ENCODE data around the gene ALB. TPM values are rescaled to one million over a fixed set of nuclear protein-coding genes. Genes with fewer than 3 reads are reported as not detected.

ALB gene
- total and polyA plus RNA-seq, 2 donors (not counting 1 experiment from before 2014, with no cell fraction given), result 0.24 TPM; not detected in 1

GRCh38 chr4:73409012-73409862 is 5.2 kb downstream of the ALB start:
- Histone ChIP-seq H4K20me1 (ENCODE audit: control insufficient read depth, insufficient read depth, low read length, poor library complexity, severe bottlenecking) (no peaks in the 10 kb centered on the region), H3K9me3 (ENCODE audit: control extremely low read depth in 1 of 3, control insufficient read depth in 2 of 3, insufficient read depth in 1 of 3, low read length in 2 of 3) (no peaks in the 10 kb centered on the region), H3K4me1 (ENCODE audit: control insufficient read depth in 2 of 2, insufficient read depth in 2 of 2, low read length in 2 of 2) (no peaks in the 10 kb centered on the region), H3K27me3 (replicated peaks in 1 of 4; ENCODE audit: control extremely low read depth in 1 of 4, control insufficient read depth in 3 of 4, insufficient read depth in 4 of 4, low read length in 3 of 4) (no peaks in the 10 kb centered on the region), H3K79me2 (ENCODE audit: control insufficient read depth, insufficient read depth, low read length) (no peaks in the 10 kb centered on the region), H3K4me2 (replicated peaks; ENCODE audit: low read depth, low read length, poor library complexity, severe bottlenecking) (no peak overlapping the region), H3K9ac (ENCODE audit: low read length) (no peak overlapping the region), H3K27ac (ENCODE audit: low read length in 2 of 2) (no peak overlapping the region), H3K4me3 (ENCODE audit: control extremely low read depth in 1 of 5, extremely low read depth in 1 of 5, insufficient read depth in 1 of 5, low read depth in 2 of 5, low read length in 4 of 5) (no peak overlapping the region), H2AFZ (ENCODE audit: insufficient read depth, low read depth, low read length, poor library complexity, severe bottlenecking) (no peak overlapping the region), H3K36me3 (replicated peaks in 1 of 2; ENCODE audit: control extremely low read depth in 1 of 2, control insufficient read depth in 1 of 2, extremely low read depth in 1 of 2, insufficient read depth in 2 of 2, low read length in 1 of 2) (no peaks in the 10 kb centered on the region)
- no peak for TF ChIP-seq EZH2 (IDR thresholded peaks at IDR 0.05; ENCODE audit: borderline replicate concordance, insufficient read depth, low read depth, low read length, poor library complexity, severe bottlenecking)
- TF ChIP-seq, protein P1, sequence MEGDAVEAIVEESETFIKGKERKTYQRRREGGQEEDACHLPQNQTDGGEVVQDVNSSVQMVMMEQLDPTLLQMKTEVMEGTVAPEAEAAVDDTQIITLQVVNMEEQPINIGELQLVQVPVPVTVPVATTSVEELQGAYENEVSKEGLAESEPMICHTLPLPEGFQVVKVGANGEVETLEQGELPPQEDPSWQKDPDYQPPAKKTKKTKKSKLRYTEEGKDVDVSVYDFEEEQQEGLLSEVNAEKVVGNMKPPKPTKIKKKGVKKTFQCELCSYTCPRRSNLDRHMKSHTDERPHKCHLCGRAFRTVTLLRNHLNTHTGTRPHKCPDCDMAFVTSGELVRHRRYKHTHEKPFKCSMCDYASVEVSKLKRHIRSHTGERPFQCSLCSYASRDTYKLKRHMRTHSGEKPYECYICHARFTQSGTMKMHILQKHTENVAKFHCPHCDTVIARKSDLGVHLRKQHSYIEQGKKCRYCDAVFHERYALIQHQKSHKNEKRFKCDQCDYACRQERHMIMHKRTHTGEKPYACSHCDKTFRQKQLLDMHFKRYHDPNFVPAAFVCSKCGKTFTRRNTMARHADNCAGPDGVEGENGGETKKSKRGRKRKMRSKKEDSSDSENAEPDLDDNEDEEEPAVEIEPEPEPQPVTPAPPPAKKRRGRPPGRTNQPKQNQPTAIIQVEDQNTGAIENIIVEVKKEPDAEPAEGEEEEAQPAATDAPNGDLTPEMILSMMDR (IDR thresholded peaks at IDR 0.05), result no peak
- no peak for ATAC-seq (ENCODE audit: low read depth)
- no peak overlapping the region for H3K4me3 Mint-ChIP-seq
- ChIA-PET CTCF (no interaction called here), POLR2A (no interaction called here)
- H3K4me1 Mint-ChIP-seq, result no peaks in the 10 kb centered on the region
- peaks cover 3% of the 10 kb centered on the region for H3K27me3 Mint-ChIP-seq
- no peak overlapping the region for H3K27ac Mint-ChIP-seq
- 100% methylated on average over 1 of the region's 6 CpGs for WGBS (ENCODE audit: insufficient coverage)
- no peak for DNase-seq
- intact Hi-C loops (cut with micrococcal nuclease), result no loop called here
- H3K9me3 Mint-ChIP-seq (ENCODE audit: insufficient read depth), result no peaks in the 10 kb centered on the region

DNA sequence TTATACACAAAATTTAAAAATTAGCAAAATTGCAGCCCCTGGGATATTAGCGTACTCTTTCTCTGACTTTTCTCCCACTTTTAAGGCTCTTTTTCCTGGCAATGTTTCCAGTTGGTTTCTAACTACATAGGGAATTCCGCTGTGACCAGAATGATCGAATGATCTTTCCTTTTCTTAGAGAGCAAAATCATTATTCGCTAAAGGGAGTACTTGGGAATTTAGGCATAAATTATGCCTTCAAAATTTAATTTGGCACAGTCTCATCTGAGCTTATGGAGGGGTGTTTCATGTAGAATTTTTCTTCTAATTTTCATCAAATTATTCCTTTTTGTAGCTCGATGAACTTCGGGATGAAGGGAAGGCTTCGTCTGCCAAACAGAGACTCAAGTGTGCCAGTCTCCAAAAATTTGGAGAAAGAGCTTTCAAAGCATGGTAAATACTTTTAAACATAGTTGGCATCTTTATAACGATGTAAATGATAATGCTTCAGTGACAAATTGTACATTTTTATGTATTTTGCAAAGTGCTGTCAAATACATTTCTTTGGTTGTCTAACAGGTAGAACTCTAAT is 6.0 kb downstream of the ALB start:
- CTCF ChIA-PET, result no interaction called here
- no peak overlapping the region for H3K9ac ChIP-seq (ENCODE audit: low read length)
- no peaks in the 10 kb centered on the region for H3K9me3 Mint-ChIP-seq (ENCODE audit: insufficient read depth)
- intact Hi-C loops (cut with micrococcal nuclease), result no loop called here
- H3K4me1 ChIP-seq (ENCODE audit: control insufficient read depth in 2 of 2, insufficient read depth in 2 of 2, low read length in 2 of 2), result no peaks in the 10 kb centered on the region
- no peak overlapping the region for H3K27ac ChIP-seq (ENCODE audit: low read length in 2 of 2)
- H3K36me3 ChIP-seq (replicated peaks in 1 of 2; ENCODE audit: control extremely low read depth in 1 of 2, control insufficient read depth in 1 of 2, extremely low read depth in 1 of 2, insufficient read depth in 2 of 2, low read length in 1 of 2), result no peaks in the 10 kb centered on the region
- no peaks in the 10 kb centered on the region for H3K27me3 ChIP-seq (replicated peaks in 1 of 4; ENCODE audit: control extremely low read depth in 1 of 4, control insufficient read depth in 3 of 4, insufficient read depth in 4 of 4, low read length in 3 of 4)
- H3K79me2 ChIP-seq (ENCODE audit: control insufficient read depth, insufficient read depth, low read length), result no peaks in the 10 kb centered on the region
- ATAC-seq (ENCODE audit: low read depth), result no peak
- H3K4me3 ChIP-seq (ENCODE audit: control extremely low read depth in 1 of 5, extremely low read depth in 1 of 5, insufficient read depth in 1 of 5, low read depth in 2 of 5, low read length in 4 of 5), result no peak overlapping the region
- peaks cover 3% of the 10 kb centered on the region for H3K27me3 Mint-ChIP-seq
- TF ChIP-seq EZH2 (IDR thresholded peaks at IDR 0.05; ENCODE audit: borderline replicate concordance, insufficient read depth, low read depth, low read length, poor library complexity, severe bottlenecking), result no peak
- TF ChIP-seq, protein P1 (IDR thresholded peaks at IDR 0.05), result no peak
- no peak overlapping the region for H3K4me3 Mint-ChIP-seq
- no peak for DNase-seq
- no peak overlapping the region for H3K4me2 ChIP-seq (replicated peaks; ENCODE audit: low read depth, low read length, poor library complexity, severe bottlenecking)
- no peak overlapping the region for H2AFZ ChIP-seq (ENCODE audit: insufficient read depth, low read depth, low read length, poor library complexity, severe bottlenecking)
- no peaks in the 10 kb centered on the region for H3K9me3 ChIP-seq (ENCODE audit: control extremely low read depth in 1 of 3, control insufficient read depth in 2 of 3, insufficient read depth in 1 of 3, low read length in 2 of 3)
- 90% methylated on average over 2 of the region's 8 CpGs for WGBS (ENCODE audit: insufficient coverage)
- H4K20me1 ChIP-seq (ENCODE audit: control insufficient read depth, insufficient read depth, low read length, poor library complexity, severe bottlenecking), result no peaks in the 10 kb centered on the region
- H3K27ac Mint-ChIP-seq, result no peak overlapping the region
- POLR2A ChIA-PET, result no interaction called here
- H3K4me1 Mint-ChIP-seq, result no peaks in the 10 kb centered on the region
